H9 (cell line): ENCODE measurements around the gene TACC2. TPM values are rescaled to one million over a fixed set of nuclear protein-coding genes. Genes with fewer than 3 reads are reported as not detected.

Experiments used
- DNase-seq: peaks from one replicate; pipeline ENCODE4 v3.0.0-alpha.2; 2017
- H2AFZ ChIP-seq: one replicate; pipeline ENCODE4 v1.6.1; 2013; ENCODE audit warnings: mild to moderate bottlenecking, low read length, control low read depth, moderate library complexity
- H2AK5ac ChIP-seq: 2 replicates; pipeline ENCODE4 v1.6.1; 2013; ENCODE audit warnings: low read length, control low read depth, mixed read lengths; ENCODE audit not compliant: insufficient read length
- H2BK120ac ChIP-seq: one replicate; pipeline ENCODE4 v1.6.1; 2013; ENCODE audit warnings: low read depth, mild to moderate bottlenecking, low read length, control low read depth, inconsistent platforms; ENCODE audit not compliant: poor library complexity, severe bottlenecking
- H2BK12ac ChIP-seq: 2 replicates; pipeline ENCODE4 v1.6.1; 2013; ENCODE audit warnings: low read length, control low read depth, mixed read lengths, low read depth; ENCODE audit not compliant: insufficient read length
- H2BK15ac ChIP-seq: 2 replicates; pipeline ENCODE4 v1.6.1; 2013; ENCODE audit warnings: low read depth, low read length, control low read depth
- H2BK20ac ChIP-seq: one replicate; pipeline ENCODE4 v1.6.1; 2013; ENCODE audit warnings: low read depth, mild to moderate bottlenecking, low read length, control low read depth, inconsistent platforms; ENCODE audit not compliant: poor library complexity, severe bottlenecking
- H2BK5ac ChIP-seq: 2 replicates; pipeline ENCODE4 v1.6.1; 2013; ENCODE audit warnings: low read length, control low read depth, mixed read lengths; ENCODE audit not compliant: insufficient read length
- H3K14ac ChIP-seq: 2 replicates; pipeline ENCODE4 v1.6.1; 2013; ENCODE audit warnings: low read length, control low read depth; ENCODE audit not compliant: insufficient read depth
- H3K18ac ChIP-seq: 2 replicates; pipeline ENCODE4 v1.6.1; 2013; ENCODE audit warnings: low read depth, mild to moderate bottlenecking, mixed read lengths, low read length, control low read depth; ENCODE audit not compliant: insufficient read length
- H3K23ac ChIP-seq: 2 replicates; pipeline ENCODE4 v1.6.1; 2013; ENCODE audit warnings: low read length, control low read depth, mixed read lengths, low read depth; ENCODE audit not compliant: insufficient read length
- H3K23me2 ChIP-seq: 2 replicates; pipeline ENCODE4 v1.6.1; 2013; ENCODE audit warnings: low read depth, mild to moderate bottlenecking, mixed read lengths, low read length, control low read depth; ENCODE audit not compliant: insufficient read length, poor library complexity, severe bottlenecking
- H3K27ac ChIP-seq: 2 replicates; pipeline ENCODE4 v1.5.1; 2013; ENCODE audit warnings: low read length, control low read depth, mixed read lengths, low read depth; ENCODE audit not compliant: insufficient read length
- H3K27me3 ChIP-seq: 2 replicates; pipeline ENCODE4 v1.6.1; 2013; ENCODE audit warnings: low read length, control low read depth, inconsistent platforms; ENCODE audit not compliant: insufficient read depth
- H3K4ac ChIP-seq: 2 replicates; pipeline ENCODE4 v1.6.1; 2013; ENCODE audit warnings: low read depth, mild to moderate bottlenecking, control low read depth, inconsistent platforms, low read length, moderate library complexity
- H3K4me1 ChIP-seq: 2 replicates; pipeline ENCODE4 v1.6.1; 2013; ENCODE audit warnings: low read length, control low read depth, inconsistent platforms; ENCODE audit not compliant: insufficient read depth
- H3K4me2 ChIP-seq: 2 replicates; pipeline ENCODE4 v1.6.1; 2013; ENCODE audit warnings: low read length, control low read depth, mixed read lengths; ENCODE audit not compliant: insufficient read length, insufficient read depth
- H3K56ac ChIP-seq: 2 replicates; pipeline ENCODE4 v1.6.1; 2013; ENCODE audit warnings: low read depth, mild to moderate bottlenecking, mixed read lengths, low read length, control low read depth; ENCODE audit not compliant: insufficient read length
- H3K79me1 ChIP-seq: 2 replicates; pipeline ENCODE4 v1.6.1; 2013; ENCODE audit warnings: low read depth, mild to moderate bottlenecking, moderate library complexity, low read length, control low read depth, inconsistent platforms; ENCODE audit not compliant: insufficient read depth, poor library complexity, severe bottlenecking
- H3K79me2 ChIP-seq: 2 replicates; pipeline ENCODE4 v1.6.1; 2013; ENCODE audit warnings: low read length, control low read depth, inconsistent platforms; ENCODE audit not compliant: insufficient read depth
- H3K9ac ChIP-seq: 2 replicates; pipeline ENCODE4 v1.6.1; 2013; ENCODE audit warnings: low read length, control low read depth, mixed read lengths; ENCODE audit not compliant: insufficient read length; ENCODE audit errors: extremely low read depth
- H3K9me3 ChIP-seq: one replicate; pipeline ENCODE4 v1.6.1; 2013; ENCODE audit warnings: low read depth, low read length, inconsistent platforms; ENCODE audit not compliant: control insufficient read depth
- H3T11ph ChIP-seq: one replicate; pipeline ENCODE4 v1.6.1; 2013; ENCODE audit warnings: mild to moderate bottlenecking, low read length, control low read depth, inconsistent platforms
- H4K20me1 ChIP-seq: one replicate; pipeline ENCODE4 v1.6.1; 2013; ENCODE audit not compliant: control insufficient read depth, insufficient read length, insufficient read depth
- H4K5ac ChIP-seq: 2 replicates; pipeline ENCODE4 v1.6.1; 2013; ENCODE audit warnings: low read depth, mild to moderate bottlenecking, mixed read lengths, low read length, control low read depth; ENCODE audit not compliant: insufficient read length
- H4K8ac ChIP-seq: replicated peaks from 2 replicates; pipeline ENCODE4 v1.6.1; 2013; ENCODE audit warnings: low read length, control low read depth, mixed read lengths, low read depth; ENCODE audit not compliant: insufficient read length
- H4K91ac ChIP-seq: 2 replicates; pipeline ENCODE4 v1.6.1; 2013; ENCODE audit warnings: low read depth, mild to moderate bottlenecking, moderate library complexity, mixed read lengths, low read length, control low read depth; ENCODE audit not compliant: insufficient read length
- H3K27ac Mint-ChIP-seq, 3 experiments: 2 replicates in 2 of 3; 3 replicates in 1 of 3; pipeline ENCODE4 v1.8.0; 2020 to 2021; ENCODE audit warnings: mixed read lengths in 3 of 3, mild to moderate bottlenecking in 1 of 3, moderate library complexity in 1 of 3
- H3K27me3 Mint-ChIP-seq: 2 replicates; pipeline ENCODE4 v1.8.0; 2021; ENCODE audit warnings: low read depth, mild to moderate bottlenecking, moderate library complexity, mixed read lengths
- H3K36me3 Mint-ChIP-seq, 3 experiments: 2 replicates in 2 of 3; 3 replicates in 1 of 3; pipeline ENCODE4 v1.8.0; 2020 to 2021; ENCODE audit warnings: low read depth in 3 of 3, mixed read lengths in 3 of 3; ENCODE audit not compliant: insufficient read depth in 1 of 3
- H3K4me1 Mint-ChIP-seq, 2 experiments: 2 replicates each; pipeline ENCODE4 v1.8.0; 2020; ENCODE audit warnings: mixed read lengths in 2 of 2
- H3K4me3 Mint-ChIP-seq, 2 experiments: 2 replicates in 1 of 2; 3 replicates in 1 of 2; pipeline ENCODE4 v1.8.0; 2020 to 2021; ENCODE audit warnings: mild to moderate bottlenecking in 2 of 2, mixed read lengths in 2 of 2, moderate library complexity in 1 of 2
- H3K9me3 Mint-ChIP-seq, 2 experiments: 2 replicates in 1 of 2; 3 replicates in 1 of 2; pipeline ENCODE4 v1.8.0; 2020; ENCODE audit warnings: mild to moderate bottlenecking in 2 of 2, mixed read lengths in 2 of 2, moderate library complexity in 1 of 2
- CTCF ChIP-seq: fragments of 200-600 bp; sonication (generic); conservative IDR thresholded peaks from 3 replicates; pipeline ENCODE4 v1.8.0; 2021; ENCODE audit warnings: antibody characterized with exemption, mild to moderate bottlenecking
- WGBS: extraction: QIAGEN DNeasy Blood & Tissue Kit; methylation state at CpG from one replicate; pipeline ENCODE4 v1.1.7; 2013; ENCODE audit warnings: missing lambda C conversion rate, low lambda C conversion rate, mixed read lengths; ENCODE audit not compliant: insufficient read length; ENCODE audit errors: extremely low coverage; 5-methylcytosine and 5-hydroxymethylcytosine counted together
- total RNA-seq: library from RNA; stranded (reverse); gene quantifications from 2 replicates; pipeline ENCODE4 v1.2.1, GENCODE V29; 2021

Gene TACC2
- total RNA-seq, 1 experiment from 2014 or later: 58.1 TPM

GRCh38 chr10:122157451-122157850, 168.5 kb downstream of the TACC2 start:
- no CpG with 5 or more reads among the region's 5 CpGs for WGBS
- Histone ChIP-seq H4K8ac (no peak overlapping the region), H3K4me1 (peaks cover 9% of the 10 kb centered on the region; the same call in 1 of the 2 replicates), H4K20me1 (no peaks in the 10 kb centered on the region), H3K23me2 (peaks cover under 1% of the 10 kb centered on the region), H2BK12ac (no peak overlapping the region), H3T11ph (no peak overlapping the region), H3K9me3 (no peaks in the 10 kb centered on the region), H3K79me2 (no peaks in the 10 kb centered on the region), H3K4me2 (no peak overlapping the region), H4K5ac (no peak overlapping the region), H3K4ac (no peak overlapping the region), H2BK5ac (no peak overlapping the region), H3K18ac (no peak overlapping the region), H3K14ac (no peak overlapping the region), H3K27me3 (no peaks in the 10 kb centered on the region), H3K79me1 (no peaks in the 10 kb centered on the region), H3K23ac (no peak overlapping the region), H2BK20ac (no peak overlapping the region), H2BK120ac (no peak overlapping the region), H2BK15ac (no peak overlapping the region), H3K9ac (no peak overlapping the region), H3K56ac (no peak overlapping the region), H2AK5ac (no peak overlapping the region), H2AFZ (no peak overlapping the region), H3K27ac (no peak overlapping the region), H4K91ac (no peak overlapping the region)
- Mint-ChIP-seq H3K27me3 (no peaks in the 10 kb centered on the region; the same call in 1 of the 2 replicates), H3K36me3 (peaks cover 0 to 2% (median 0%) of the 10 kb centered on the region in 3 experiments; a peak in 2 of 7 replicates), H3K4me3 (no peak overlapping the region), H3K9me3 (no peaks in the 10 kb centered on the region), H3K27ac (peak overlapping the region in 1 of 3 experiments; percentile 69; a peak in 1 of 7 replicates), H3K4me1 (peaks cover 66 to 82% of the 10 kb centered on the region in 2 experiments)
- TF ChIP-seq CTCF: no peak
- DNase-seq: no peak
